HepG2 (cell line): Measurements from ENCODE around the gene PPP1R9A. TPM values are rescaled to one million over a fixed set of nuclear protein-coding genes. Genes with fewer than 3 reads are reported as not detected.

Experiments
- CAMTA2 ChIP-seq: sonication (generic); formaldehyde crosslinking; IDR thresholded peaks from 2 replicates; pipeline ENCODE4 v1.4.0; 2020; ENCODE audit warnings: mild to moderate bottlenecking, missing genetic modification reagents, borderline replicate concordance
- FLYWCH1 ChIP-seq: sonication (generic); formaldehyde crosslinking; IDR thresholded peaks from 2 replicates; pipeline ENCODE4 v1.8.1; 2023; ENCODE audit warnings: mild to moderate bottlenecking, missing genetic modification reagents
- FOXC1 ChIP-seq: sonication (generic); formaldehyde crosslinking; IDR thresholded peaks from 2 replicates; pipeline ENCODE4 v1.8.0; 2022; ENCODE audit warnings: mild to moderate bottlenecking, missing genetic modification reagents, borderline replicate concordance
- HNRNPLL ChIP-seq: fragments of 200-400 bp; formaldehyde crosslinking; IDR thresholded peaks from 2 replicates; pipeline ENCODE4 v1.6.1; 2017; ENCODE audit warnings: mild to moderate bottlenecking, low read depth, low read length; ENCODE audit not compliant: poor library complexity, severe bottlenecking
- HOXA5 ChIP-seq: sonication (generic); formaldehyde crosslinking; IDR thresholded peaks from 2 replicates; pipeline ENCODE4 v1.4.0; 2020; ENCODE audit warnings: missing genetic modification reagents
- KLF6 ChIP-seq: IDR thresholded peaks from 2 replicates; pipeline ENCODE4 v1.8.0; 2016; ENCODE audit warnings: missing biosample characterization, missing genetic modification reagents
- NPAS2 ChIP-seq: sonication (generic); formaldehyde crosslinking; IDR thresholded peaks from 2 replicates; pipeline ENCODE4 v1.8.0; 2022; ENCODE audit warnings: mild to moderate bottlenecking, missing genetic modification reagents, borderline replicate concordance
- RORA ChIP-seq: sonication (generic); formaldehyde crosslinking; IDR thresholded peaks from 2 replicates; pipeline ENCODE4 v1.5.0; 2020; ENCODE audit warnings: mild to moderate bottlenecking, missing genetic modification reagents, moderate library complexity
- SPEN ChIP-seq: sonication (generic); formaldehyde crosslinking; IDR thresholded peaks from 2 replicates; pipeline ENCODE4 v1.5.1; 2020; ENCODE audit warnings: low read depth, mild to moderate bottlenecking, missing genetic modification reagents
- TOPORS ChIP-seq: sonication (generic); formaldehyde crosslinking; IDR thresholded peaks from 2 replicates; pipeline ENCODE4 v1.8.0; 2023; ENCODE audit warnings: mild to moderate bottlenecking, missing genetic modification reagents
- U2AF1 ChIP-seq: fragments of 200-400 bp; formaldehyde crosslinking; optimal IDR thresholded peaks from 2 replicates; pipeline ENCODE3; 2017; ENCODE audit warnings: mild to moderate bottlenecking, low read depth, low read length
- ZMYM4 ChIP-seq: sonication (generic); formaldehyde crosslinking; IDR thresholded peaks from 2 replicates; pipeline ENCODE4 v1.8.1; 2023; ENCODE audit warnings: mild to moderate bottlenecking, missing genetic modification reagents
- ZNF549 ChIP-seq: sonication (generic); formaldehyde crosslinking; IDR thresholded peaks from 2 replicates; pipeline ENCODE4 v1.5.0; 2020; ENCODE audit warnings: missing genetic modification reagents
- ZSCAN25 ChIP-seq: sonication (generic); formaldehyde crosslinking; IDR thresholded peaks from 2 replicates; pipeline ENCODE4 v1.8.0; 2022; ENCODE audit warnings: mild to moderate bottlenecking, missing genetic modification reagents
- polyA plus RNA-seq, 8 experiments: library from polyadenylated mRNA; depleted of rRNA in 3 of 8; stranded (reverse) in 7 of 8; unstranded in 1 of 8; fragments of >200 nt; fragmentation: Illumina TruSeq in 4 of 8; extraction: Trizol in 4 of 8; gene quantifications; 2 replicates each; pipeline versions ENCODE4 v1.2.1 to v1.2.3, GENCODE V29; 2011 to 2016; ENCODE audit warnings: low read depth in 4 of 8, missing spikeins in 1 of 8, mixed read lengths in 1 of 8; ENCODE audit not compliant: insufficient read depth in 1 of 8
- total RNA-seq, 5 experiments: library from RNA; depleted of rRNA; stranded (reverse); fragments of >200 nt; fragmentation: Illumina TruSeq; extraction: Trizol; gene quantifications; 2 replicates each; pipeline ENCODE4 v1.2.3, GENCODE V29; 2016; ENCODE audit warnings: low read depth in 1 of 5
- TF ChIP-seq, protein P1 (sequence below): sonication (generic); formaldehyde crosslinking; IDR thresholded peaks from 2 replicates; pipeline ENCODE4 v1.8.0; 2022; ENCODE audit warnings: missing genetic modification reagents, mild to moderate bottlenecking, borderline replicate concordance
- TF ChIP-seq, protein P2 (sequence below): sonication (generic); formaldehyde crosslinking; IDR thresholded peaks from 2 replicates; pipeline ENCODE4 v1.8.0; 2022; ENCODE audit warnings: mild to moderate bottlenecking, missing genetic modification reagents, moderate library complexity
- TF ChIP-seq, protein P3 (sequence below): sonication (generic); formaldehyde crosslinking; IDR thresholded peaks from 2 replicates; pipeline ENCODE4 v1.4.0; 2020; ENCODE audit warnings: mild to moderate bottlenecking, missing genetic modification reagents
- TF ChIP-seq, protein P4 (sequence below): sonication (generic); formaldehyde crosslinking; IDR thresholded peaks from 2 replicates; pipeline ENCODE4 v1.5.0; 2020; ENCODE audit warnings: missing genetic modification reagents, mild to moderate bottlenecking, borderline replicate concordance
- TF ChIP-seq, protein P5 (sequence below), 2 experiments: sonication (generic) in 1 of 2; formaldehyde crosslinking in 1 of 2; IDR thresholded peaks; 2 replicates each; pipeline versions ENCODE4 v1.4.0 to v1.6.1; 2016 to 2020; ENCODE audit warnings: borderline replicate concordance in 1 of 2, low read depth in 1 of 2, mild to moderate bottlenecking in 1 of 2, missing genetic modification reagents in 1 of 2
- TF ChIP-seq, protein P6 (sequence below): sonication (generic); formaldehyde crosslinking; IDR thresholded peaks from 2 replicates; pipeline ENCODE4 v1.4.0; 2020; ENCODE audit warnings: missing genetic modification reagents

The PPP1R9A gene
- total and polyA plus RNA-seq, 2 of the 13 experiments (the other 11 are each of a cell fraction or from before 2014, with no cell fraction given) = 11.4 to 31.9 TPM

DNA sequence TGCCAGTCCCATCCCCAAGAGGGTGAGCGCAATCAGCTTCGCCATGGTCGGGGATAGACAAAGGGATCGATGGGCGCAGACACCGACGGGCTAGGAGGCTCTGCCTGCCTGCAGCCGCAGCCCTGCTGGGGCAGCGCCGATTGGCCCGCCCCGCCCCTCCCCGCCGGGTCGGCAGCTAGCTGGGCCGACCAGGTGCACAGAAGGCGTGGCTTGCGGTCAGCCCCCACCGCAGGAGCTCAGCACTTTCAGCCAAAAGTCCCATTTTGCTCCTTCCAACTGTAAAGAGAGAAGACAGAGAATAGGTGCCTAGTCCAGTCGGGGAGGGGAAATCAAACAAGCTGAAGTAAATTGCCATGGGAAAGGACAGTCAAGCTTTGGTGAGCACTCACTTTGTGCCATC is 417.0 kb downstream of the PPP1R9A start, which contains the start of gene PON1 (continued):
- TF ChIP-seq, protein P1, sequence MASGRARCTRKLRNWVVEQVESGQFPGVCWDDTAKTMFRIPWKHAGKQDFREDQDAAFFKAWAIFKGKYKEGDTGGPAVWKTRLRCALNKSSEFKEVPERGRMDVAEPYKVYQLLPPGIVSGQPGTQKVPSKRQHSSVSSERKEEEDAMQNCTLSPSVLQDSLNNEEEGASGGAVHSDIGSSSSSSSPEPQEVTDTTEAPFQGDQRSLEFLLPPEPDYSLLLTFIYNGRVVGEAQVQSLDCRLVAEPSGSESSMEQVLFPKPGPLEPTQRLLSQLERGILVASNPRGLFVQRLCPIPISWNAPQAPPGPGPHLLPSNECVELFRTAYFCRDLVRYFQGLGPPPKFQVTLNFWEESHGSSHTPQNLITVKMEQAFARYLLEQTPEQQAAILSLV (CRISPR knock-in tag) = no peak
- TF ChIP-seq, protein P2, sequence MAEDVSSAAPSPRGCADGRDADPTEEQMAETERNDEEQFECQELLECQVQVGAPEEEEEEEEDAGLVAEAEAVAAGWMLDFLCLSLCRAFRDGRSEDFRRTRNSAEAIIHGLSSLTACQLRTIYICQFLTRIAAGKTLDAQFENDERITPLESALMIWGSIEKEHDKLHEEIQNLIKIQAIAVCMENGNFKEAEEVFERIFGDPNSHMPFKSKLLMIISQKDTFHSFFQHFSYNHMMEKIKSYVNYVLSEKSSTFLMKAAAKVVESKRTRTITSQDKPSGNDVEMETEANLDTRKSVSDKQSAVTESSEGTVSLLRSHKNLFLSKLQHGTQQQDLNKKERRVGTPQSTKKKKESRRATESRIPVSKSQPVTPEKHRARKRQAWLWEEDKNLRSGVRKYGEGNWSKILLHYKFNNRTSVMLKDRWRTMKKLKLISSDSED (CRISPR knock-in tag) = no peak
- no peak for TF ChIP-seq FLYWCH1 (CRISPR knock-in tag)
- no peak for TF ChIP-seq CAMTA2
- TF ChIP-seq, protein P3, sequence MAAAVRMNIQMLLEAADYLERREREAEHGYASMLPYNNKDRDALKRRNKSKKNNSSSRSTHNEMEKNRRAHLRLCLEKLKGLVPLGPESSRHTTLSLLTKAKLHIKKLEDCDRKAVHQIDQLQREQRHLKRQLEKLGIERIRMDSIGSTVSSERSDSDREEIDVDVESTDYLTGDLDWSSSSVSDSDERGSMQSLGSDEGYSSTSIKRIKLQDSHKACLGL (CRISPR knock-in tag) = 0 out of 2 replicates have a peak, but pooled peaks have one; percentile 31
- no peak for TF ChIP-seq TOPORS (CRISPR knock-in tag)
- TF ChIP-seq U2AF1 = no peak
- TF ChIP-seq, protein P4, sequence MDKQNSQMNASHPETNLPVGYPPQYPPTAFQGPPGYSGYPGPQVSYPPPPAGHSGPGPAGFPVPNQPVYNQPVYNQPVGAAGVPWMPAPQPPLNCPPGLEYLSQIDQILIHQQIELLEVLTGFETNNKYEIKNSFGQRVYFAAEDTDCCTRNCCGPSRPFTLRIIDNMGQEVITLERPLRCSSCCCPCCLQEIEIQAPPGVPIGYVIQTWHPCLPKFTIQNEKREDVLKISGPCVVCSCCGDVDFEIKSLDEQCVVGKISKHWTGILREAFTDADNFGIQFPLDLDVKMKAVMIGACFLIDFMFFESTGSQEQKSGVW (CRISPR knock-in tag) = no peak
- peak; percentile 95 for TF ChIP-seq ZSCAN25
- peak; percentile 34 for TF ChIP-seq HNRNPLL
- TF ChIP-seq FOXC1 (CRISPR knock-in tag) = no peak
- TF ChIP-seq NPAS2 (CRISPR knock-in tag) = no peak
- no peak for TF ChIP-seq KLF6
- TF ChIP-seq SPEN = no peak
- TF ChIP-seq, protein P5, sequence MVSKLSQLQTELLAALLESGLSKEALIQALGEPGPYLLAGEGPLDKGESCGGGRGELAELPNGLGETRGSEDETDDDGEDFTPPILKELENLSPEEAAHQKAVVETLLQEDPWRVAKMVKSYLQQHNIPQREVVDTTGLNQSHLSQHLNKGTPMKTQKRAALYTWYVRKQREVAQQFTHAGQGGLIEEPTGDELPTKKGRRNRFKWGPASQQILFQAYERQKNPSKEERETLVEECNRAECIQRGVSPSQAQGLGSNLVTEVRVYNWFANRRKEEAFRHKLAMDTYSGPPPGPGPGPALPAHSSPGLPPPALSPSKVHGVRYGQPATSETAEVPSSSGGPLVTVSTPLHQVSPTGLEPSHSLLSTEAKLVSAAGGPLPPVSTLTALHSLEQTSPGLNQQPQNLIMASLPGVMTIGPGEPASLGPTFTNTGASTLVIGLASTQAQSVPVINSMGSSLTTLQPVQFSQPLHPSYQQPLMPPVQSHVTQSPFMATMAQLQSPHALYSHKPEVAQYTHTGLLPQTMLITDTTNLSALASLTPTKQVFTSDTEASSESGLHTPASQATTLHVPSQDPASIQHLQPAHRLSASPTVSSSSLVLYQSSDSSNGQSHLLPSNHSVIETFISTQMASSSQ (IDR thresholded peaks at IDR 0.05; ENCODE audit: low read depth) = no peak
- TF ChIP-seq, protein P5 (CRISPR knock-in tag; IDR thresholded peaks at IDR 0.05; ENCODE audit: borderline replicate concordance) = no peak
- no peak for TF ChIP-seq HOXA5 (CRISPR knock-in tag)
- TF ChIP-seq, protein P6, sequence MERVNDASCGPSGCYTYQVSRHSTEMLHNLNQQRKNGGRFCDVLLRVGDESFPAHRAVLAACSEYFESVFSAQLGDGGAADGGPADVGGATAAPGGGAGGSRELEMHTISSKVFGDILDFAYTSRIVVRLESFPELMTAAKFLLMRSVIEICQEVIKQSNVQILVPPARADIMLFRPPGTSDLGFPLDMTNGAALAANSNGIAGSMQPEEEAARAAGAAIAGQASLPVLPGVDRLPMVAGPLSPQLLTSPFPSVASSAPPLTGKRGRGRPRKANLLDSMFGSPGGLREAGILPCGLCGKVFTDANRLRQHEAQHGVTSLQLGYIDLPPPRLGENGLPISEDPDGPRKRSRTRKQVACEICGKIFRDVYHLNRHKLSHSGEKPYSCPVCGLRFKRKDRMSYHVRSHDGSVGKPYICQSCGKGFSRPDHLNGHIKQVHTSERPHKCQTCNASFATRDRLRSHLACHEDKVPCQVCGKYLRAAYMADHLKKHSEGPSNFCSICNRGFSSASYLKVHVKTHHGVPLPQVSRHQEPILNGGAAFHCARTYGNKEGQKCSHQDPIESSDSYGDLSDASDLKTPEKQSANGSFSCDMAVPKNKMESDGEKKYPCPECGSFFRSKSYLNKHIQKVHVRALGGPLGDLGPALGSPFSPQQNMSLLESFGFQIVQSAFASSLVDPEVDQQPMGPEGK = peak; percentile 17; the same call in 1 of the 2 replicates
- TF ChIP-seq ZNF549 (CRISPR knock-in tag) = no peak
- TF ChIP-seq RORA (CRISPR knock-in tag) = no peak
- 0 out of 2 replicates have a peak, but pooled peaks have one; percentile 22 for TF ChIP-seq ZMYM4 (CRISPR knock-in tag)
